ENCODE measurements around the gene SYCN.

The SYCN gene

DNA sequence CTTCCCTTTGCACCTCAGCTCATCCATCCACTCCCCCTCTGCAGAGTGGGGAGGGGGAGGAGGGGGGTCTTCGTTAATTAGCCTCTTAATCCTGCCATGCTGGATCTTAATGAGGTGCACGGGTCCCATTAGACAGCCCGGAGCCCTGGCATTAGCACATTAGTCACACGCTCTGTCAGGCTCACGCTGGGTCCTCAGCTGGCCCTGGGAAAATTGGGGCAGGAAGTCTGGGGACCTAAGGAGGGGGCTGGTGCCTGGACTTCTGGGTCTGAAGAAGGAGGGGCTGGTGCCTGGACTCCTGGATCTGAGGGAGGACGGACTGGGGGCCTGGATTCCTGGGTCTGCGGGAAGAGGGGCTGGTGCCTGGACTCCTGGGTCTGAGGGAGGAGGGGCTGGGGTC lies 7.7 kb downstream of the SYCN start:
- in situ Hi-C loops (cut with MboI; ENCODE audit: low sequenced_read_pairs) = no loop called here

DNA sequence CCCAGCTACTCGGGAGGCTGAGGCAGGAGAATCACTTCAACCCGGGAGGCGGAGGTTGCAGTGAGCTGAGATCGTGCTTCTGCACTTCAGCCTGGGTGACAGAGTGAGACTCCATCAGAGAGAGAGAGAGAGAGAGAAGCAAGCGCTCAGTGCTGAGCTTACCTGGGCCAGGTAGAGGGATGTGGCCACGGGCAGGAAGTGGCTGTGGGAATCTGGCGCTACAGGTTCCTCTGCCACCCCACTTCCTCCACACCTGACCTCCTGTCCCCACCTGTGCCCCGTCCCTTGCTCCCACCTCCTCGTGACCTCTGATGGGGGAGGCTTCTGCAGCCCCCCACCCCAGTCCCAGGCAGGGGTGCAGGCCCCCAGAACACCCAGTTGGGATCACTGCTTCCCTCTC lies 8.3 kb downstream of the SYCN start:
- in situ Hi-C loops (cut with MboI; ENCODE audit: low sequenced_read_pairs) = no loop called here

DNA sequence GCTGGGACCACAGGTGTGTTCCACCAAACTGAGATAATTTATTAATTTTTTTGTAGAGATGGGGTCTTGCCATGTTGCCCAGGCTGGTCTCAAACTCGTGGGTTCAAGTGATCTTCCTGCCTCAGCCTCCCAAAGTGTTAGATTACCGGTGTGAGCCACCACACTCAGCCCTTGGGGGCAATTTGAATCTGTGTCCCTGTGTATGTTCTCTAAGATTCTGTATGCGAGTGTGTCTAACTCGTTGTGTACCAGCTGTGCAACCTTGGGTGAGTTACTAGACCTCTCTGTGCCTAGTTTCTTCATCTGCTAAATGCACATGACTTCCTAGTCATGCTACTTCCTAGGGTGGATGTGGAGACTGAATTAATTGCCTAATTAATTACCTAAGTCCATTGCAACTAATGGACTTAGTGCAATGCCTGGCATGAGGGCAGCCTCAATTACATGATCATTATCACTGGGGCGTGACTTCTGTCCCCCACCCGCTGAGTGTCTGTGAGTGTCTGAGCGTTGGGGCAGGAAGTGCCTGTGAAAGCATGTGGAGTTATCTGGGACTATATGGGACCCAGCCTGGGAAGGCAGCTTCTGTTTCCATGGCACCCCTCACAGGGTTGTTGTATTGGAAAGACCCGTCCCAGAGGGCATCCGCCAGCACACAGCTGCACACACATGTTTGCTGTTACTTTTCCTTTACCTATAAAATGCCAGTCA lies 9.1 kb downstream of the SYCN start:
- in situ Hi-C loops (cut with MboI; ENCODE audit: low sequenced_read_pairs) = no loop called here

DNA sequence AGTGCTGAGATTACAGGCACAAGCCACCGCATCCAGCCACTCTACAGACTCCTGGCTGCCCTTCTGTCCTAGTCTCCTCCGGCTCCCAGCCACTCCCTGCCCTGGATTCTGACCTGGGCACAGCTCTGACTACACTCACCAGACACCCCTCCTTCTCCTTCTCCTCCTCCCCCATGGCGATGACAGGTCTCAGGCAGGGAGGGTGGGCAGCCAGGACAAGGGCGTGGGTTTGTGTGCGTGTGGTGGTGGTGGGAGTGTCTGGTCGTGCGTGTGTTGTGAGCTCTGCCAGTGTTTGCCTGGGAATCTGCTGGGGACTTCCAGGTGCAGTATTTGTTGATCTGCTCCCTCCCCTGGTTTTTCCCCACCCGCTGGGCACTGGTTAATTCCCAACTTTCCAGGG lies 10.3 kb downstream of the SYCN start:
- in situ Hi-C loops (cut with MboI; ENCODE audit: low sequenced_read_pairs) = no loop called here

DNA sequence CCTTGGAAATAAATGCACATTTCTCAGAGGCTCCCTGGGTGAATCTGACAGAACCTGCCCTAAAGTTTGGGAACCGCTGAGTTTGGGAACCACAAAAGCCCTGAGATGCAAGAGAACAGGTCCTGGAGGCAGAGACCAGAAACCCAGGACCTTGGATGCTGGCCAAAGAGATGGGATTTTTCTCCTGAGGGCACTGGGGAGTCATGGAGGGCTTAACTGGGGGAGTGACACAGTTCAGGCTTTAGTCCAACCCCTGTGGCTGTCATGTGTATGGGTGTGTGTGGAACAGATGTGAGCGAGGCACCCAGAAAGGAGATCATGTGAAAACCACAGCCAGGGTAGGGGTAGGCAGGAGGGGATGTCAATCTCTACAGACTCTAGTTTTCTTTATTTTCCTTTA lies 11.2 kb downstream of the SYCN start:
- in situ Hi-C loops (cut with MboI; ENCODE audit: low sequenced_read_pairs) = no loop called here

DNA sequence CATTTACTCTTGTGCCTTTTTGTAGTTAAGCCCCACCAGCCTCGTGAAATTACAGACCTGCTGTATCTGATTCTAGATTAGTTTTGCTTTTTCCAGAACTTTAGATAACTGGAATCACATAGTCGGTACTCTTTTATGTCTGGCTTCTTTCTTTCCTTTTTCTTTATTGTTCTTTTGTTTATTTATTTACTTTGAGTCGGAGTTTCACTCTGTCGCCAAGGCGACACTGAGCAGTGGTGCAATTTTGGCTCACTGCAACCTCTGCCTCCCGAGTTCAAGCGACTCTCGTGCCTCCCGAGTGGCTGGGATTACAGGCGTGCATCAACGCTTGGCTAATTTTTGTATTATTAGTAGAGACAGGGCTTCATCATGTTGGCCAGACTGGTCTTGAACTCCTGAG lies 13.3 kb downstream of the SYCN start:
- in situ Hi-C loops (cut with MboI; ENCODE audit: low sequenced_read_pairs) = no loop called here

DNA sequence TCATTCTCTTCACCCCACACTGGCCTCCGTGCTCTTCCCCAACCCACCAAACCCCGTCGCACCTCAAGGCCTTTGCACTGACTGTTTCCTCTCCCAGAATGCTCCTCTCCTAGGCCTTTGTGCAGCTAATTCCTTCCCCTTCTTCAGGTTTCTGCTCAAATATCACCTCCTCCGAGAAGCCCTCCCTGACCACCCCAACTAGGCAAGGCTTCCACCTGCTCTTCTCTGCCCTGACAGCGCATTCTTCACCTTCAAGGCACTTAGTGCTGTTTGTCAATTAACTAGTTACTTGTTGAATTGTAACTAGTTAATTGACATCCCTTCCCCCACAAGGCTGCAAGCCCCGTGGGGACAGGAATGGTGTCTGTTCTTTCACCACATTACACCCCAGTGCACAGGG lies 15.1 kb downstream of the SYCN start:
- in situ Hi-C loops (cut with MboI; ENCODE audit: low sequenced_read_pairs) = no loop called here

DNA sequence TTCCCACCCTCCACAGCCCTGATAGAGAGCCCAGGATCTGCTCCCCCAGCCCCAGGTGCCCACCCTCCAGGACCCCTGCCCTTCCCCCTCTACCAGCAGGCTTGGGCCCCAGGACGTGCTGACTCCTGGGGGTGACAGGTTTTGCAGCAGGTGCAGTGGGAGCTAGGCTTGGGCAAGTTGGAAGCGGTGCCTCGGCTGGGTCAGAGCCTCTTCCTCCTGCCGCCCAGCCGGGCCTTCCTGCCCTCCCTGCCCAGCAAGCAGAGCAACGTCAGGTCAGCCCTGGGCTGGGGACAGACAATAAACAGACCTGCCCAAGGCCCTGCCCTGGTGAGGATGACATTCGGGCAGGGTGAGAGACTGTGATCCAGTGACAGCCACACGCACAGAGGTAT lies 16.5 kb downstream of the SYCN start:
- in situ Hi-C loops (cut with MboI; ENCODE audit: low sequenced_read_pairs) = no loop called here

DNA sequence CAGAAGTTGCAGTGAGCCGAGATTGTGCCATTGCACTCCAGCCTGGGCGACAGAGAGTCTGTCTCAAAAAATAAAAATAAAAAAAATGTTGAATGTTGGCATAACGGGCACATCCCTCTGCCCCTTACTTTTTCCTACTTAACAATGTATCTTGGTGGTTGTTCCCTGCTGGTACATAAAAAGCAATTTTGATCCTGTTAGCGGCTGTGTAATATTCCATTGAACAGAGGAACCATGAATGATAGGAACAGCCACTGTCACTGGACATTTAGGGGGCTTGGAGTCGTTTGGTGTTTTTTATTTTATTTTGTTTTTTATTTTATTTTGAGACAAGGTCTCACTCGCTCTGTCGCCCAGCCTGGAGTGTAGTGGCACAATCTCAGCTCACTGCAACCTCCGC lies 17.7 kb downstream of the SYCN start:
- in situ Hi-C loops (cut with MboI; ENCODE audit: low sequenced_read_pairs) = no loop called here

DNA sequence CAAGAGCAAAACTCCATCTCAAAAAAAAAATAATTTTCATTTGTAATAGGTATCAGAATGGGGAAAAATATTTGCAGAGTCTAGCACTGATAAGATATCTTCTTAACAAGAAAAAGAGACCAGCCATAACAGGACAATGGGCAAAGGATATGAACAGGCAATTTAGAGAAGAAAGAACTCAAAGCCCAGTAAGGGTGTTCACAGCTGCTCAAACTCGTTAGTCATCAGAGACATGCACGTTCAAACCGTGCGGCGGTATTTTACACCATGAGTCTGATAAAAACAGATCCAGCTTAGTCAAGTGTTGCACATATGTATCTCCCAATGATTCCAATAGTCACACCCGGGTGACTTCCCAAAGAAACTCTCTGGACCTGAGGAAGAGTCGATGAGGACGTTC lies 21.0 kb downstream of the SYCN start:
- in situ Hi-C loops (cut with MboI; ENCODE audit: low sequenced_read_pairs) = no loop called here

DNA sequence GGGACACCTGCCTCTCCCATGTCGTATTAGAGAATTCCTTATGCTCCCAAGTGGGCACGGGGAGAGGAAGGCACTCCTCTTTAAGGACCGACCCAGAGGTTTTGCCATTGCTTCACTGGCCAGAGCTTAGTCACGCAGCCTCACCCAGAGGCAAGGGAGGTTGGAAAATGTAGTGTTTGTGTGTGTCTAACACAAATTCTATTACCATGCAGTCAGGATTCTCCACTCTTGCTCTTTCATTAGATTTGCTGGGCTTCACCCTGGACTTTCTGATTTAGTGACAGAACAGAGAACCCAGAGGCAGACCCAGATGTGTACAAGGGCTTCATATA lies 21.9 kb downstream of the SYCN start:
- in situ Hi-C loops (cut with MboI; ENCODE audit: low sequenced_read_pairs) = no loop called here

DNA sequence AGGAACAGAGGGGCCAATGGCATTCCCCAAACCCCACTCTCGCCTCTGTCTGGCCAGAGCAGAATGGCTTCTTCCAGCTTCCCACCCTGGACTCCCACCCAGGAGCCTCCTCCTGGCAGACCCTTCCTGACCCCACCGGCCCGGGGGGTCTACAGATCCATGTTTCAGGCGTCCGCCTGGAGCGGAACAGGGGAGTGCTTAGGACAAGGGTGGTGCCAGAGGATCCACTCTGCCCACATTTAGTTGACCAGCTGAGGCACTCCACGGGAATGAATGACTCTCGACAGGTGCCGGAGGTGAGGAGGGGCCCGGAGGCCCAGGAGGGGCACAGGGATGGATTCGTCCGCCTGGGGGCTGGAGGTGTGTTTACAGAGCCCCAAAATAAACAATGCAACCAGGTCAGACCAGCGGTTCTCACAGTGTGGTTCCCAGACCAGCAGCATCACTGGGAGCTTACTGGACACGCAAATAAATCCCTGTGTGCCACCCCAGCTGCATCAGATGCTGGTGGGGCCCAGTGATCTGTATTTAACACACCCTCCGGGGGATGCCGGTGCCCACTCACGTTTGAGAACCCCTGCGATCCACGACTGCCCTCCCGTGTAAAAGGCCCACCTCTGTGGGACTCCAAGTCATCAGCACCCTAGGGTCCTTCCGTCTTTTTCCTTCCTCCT lies 22.4 kb downstream of the SYCN start:
- in situ Hi-C loops (cut with MboI; ENCODE audit: low sequenced_read_pairs) = no loop called here

DNA sequence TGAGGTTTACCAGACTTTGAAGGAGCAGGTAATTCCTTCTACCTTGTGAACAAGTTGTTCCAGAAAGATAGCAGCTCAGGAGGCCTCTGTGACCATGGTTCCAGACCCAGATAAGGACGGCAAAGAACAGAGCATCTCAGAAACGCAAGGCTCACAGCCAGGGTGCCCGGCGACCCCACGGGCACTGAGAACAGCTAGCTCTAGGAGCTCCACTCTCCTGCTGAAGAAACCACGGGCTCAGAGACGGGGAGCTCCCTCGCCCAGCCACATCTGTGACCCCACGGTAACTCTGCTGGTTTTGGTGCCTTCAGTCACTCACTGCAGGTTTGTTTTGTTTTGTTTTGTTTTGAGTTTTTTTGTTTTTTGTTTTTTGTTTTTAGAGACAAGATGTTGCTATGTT lies 23.3 kb downstream of the SYCN start:
- in situ Hi-C loops (cut with MboI; ENCODE audit: low sequenced_read_pairs) = no loop called here

DNA sequence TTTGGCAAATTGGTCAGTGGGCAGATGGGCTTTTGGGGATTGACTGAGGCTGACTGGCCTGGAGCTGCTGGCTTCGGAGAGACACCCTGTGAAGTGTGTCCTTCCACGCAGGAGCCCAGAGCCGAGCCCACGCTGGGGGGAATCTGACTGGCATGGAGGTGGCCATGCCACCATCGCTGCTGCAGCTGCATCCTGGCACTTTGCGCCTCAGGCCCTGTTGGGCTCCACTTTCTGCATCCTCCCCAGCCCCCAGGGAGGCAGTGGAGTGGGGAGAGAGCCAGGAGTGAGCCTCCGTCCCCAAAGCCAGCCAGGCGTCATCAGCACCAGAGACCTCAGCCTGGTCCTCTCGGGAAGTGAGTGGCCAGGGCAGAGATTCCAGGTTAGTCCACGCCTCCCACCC lies 24.3 kb downstream of the SYCN start:
- in situ Hi-C loops (cut with MboI; ENCODE audit: low sequenced_read_pairs) = no loop called here

DNA sequence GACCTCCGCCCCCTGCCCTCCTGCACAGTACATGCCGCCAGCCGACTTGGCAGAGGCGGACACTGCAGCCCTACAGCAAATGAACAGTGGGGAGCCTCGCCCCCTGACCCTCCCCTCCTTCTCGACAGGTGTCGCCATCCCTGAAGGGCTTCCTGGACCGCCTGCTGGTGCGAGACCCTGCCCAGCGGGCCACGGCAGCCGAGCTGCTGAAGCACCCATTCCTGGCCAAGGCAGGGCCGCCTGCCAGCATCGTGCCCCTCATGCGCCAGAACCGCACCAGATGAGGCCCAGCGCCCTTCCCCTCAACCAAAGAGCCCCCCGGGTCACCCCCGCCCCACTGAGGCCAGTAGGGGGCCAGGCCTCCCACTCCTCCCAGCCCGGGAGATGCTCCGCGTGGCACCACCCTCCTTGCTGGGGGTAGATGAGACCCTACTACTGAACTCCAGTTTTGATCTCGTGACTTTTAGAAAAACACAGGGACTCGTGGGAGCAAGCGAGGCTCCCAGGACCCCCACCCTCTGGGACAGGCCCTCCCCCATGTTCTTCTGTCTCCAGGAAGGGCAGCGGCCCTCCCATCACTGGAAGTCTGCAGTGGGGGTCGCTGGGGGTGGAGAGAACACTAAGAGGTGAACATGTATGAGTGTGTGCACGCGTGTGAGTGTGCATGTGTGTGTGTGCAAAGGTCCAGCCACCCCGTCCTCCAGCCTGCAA lies 25.6 kb downstream of the SYCN start:
- in situ Hi-C loops (cut with MboI; ENCODE audit: low sequenced_read_pairs) = no loop called here

DNA sequence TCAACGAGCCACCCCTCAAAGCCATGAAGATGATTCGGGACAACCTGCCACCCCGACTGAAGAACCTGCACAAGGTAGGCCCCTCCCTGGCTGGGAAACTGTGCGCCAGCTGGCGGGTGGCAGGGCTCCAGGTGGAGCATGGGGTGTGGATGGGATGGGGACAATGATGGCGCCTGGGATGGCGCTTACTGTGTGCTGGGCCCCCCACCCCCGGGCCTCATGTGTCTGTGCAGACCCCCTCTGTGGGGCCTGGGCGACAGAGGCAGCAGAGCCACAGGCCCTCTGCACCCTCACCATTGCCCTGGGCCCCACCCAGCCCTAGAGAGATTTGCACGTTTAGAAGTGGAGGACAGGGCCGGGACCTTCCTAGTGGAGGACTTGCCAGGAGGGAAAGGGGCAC lies 26.3 kb downstream of the SYCN start:
- in situ Hi-C loops (cut with MboI; ENCODE audit: low sequenced_read_pairs) = no loop called here

DNA sequence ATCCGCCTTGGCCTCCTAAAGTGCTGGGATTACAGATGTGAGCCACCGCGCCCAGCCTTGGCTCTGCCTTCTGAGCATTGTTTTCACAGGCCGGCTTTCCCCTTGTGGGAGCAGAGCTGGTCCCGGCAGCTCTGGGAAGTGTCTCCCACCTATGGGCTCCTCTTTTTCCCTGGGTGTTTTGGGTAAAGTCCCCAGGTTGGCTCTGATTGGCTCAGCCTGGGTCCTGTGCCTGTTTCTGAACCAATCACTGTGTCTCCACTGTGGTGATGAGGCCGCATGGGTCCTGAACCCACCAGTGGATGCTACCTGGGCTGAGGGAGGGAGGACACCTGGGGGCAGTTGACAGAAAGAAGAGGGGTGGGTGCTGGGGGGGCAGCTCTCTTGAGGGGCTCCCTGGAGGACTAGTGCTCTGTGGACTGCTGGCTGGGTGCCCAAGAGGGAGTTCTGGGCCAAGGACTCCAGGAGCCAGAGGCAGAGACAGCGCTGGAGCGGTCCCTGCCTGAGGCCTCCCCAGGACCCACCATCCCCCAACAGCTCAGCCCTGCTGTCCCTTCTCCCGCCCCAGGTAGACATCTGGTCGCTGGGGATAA lies 26.9 kb downstream of the SYCN start:
- in situ Hi-C loops (cut with MboI; ENCODE audit: low sequenced_read_pairs) = no loop called here

DNA sequence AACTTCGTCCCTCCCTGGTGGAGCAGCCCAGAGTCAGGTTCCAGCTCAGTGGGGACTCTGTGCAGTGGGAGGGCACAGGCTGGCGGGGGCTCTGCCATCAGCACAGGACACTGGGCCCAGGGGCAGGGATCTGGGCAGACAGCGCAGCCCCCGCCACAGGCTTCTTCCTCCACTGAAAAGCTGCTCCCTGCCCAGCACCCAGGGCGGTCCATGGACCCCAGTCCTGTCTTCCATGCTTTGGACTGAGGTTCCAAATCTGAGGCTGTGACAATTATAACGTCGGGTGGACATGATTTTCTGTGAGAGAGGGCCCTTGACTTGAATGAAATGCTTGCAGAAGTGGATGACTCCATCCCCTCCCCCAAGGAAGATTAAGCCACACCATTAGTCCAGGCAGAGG lies 28.5 kb downstream of the SYCN start:
- in situ Hi-C loops (cut with MboI; ENCODE audit: low sequenced_read_pairs) = no loop called here

DNA sequence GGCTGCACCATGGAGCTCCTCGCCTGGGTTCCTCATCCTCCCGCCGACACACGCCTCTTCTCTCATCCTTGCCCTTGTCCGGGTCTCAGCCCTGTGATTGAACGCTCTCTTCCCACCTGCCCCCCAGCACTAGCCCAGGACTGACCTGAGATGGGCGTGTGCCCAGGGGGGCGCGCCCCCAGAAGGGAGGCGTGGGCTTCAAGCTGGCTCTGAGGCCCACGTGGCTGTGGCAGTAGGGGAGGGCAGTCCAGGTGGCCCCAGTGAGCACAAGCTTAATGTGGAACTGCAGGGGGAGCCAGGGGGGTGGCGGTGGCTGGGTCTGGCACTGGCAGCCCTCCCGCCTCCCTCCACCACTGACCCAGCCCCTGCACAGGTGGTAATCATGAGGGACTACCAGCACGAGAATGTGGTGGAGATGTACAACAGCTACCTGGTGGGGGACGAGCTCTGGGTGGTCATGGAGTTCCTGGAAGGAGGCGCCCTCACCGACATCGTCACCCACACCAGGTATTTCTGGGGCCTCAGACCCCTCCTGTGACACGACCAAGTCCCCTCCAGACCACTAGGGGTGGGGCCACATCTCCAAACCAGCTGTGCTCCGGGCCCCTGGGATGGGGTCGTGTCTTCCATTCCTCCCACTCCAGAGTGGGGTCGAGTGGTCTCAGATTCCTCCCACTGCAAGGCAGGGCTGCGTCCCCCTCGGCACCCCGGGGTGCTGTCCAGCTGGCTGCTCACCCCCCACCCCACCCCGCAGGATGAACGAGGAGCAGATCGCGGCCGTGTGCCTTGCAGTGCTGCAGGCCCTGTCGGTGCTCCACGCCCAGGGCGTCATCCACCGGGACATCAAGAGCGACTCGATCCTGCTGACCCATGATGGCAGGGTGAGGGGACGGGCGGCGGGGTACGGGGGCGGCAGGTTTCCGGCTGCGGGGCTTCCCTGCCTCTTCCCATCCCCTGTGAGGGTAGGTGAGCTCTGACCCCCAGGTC lies 29.2 kb downstream of the SYCN start:
- in situ Hi-C loops (cut with MboI; ENCODE audit: low sequenced_read_pairs) = no loop called here

DNA sequence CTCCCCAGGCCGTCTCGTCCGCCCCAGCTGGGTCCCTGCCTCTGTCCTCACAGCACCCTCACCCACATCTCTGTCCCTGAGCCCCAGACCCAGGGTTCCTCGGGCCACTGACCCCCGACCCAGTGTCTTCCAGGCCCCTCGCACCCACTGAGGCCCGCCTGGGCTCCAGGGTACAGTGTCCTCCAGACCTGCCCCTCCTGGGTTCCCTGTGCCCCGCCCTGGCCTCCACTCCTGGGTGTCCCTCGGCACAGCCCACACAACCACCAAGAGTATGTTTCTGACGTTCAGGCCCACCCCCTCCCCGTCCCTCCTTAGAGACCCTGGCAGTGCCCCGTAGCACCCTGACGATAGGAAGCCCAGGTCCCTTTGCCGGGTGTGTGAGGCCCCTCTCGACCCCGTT lies 29.9 kb downstream of the SYCN start:
- in situ Hi-C loops (cut with MboI; ENCODE audit: low sequenced_read_pairs) = no loop called here

DNA sequence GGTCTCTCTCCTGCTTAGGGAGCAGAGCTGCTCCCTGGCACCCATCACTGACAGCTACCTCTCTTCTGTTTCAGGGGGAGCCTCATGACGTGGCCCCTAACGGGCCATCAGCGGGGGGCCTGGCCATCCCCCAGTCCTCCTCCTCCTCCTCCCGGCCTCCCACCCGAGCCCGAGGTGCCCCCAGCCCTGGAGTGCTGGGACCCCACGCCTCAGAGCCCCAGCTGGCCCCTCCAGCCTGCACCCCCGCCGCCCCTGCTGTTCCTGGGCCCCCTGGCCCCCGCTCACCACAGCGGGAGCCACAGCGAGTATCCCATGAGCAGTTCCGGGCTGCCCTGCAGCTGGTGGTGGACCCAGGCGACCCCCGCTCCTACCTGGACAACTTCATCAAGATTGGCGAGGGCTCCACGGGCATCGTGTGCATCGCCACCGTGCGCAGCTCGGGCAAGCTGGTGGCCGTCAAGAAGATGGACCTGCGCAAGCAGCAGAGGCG lies 30.5 kb downstream of the SYCN start:
- in situ Hi-C loops (cut with MboI; ENCODE audit: low sequenced_read_pairs) = no loop called here

All from HL-60/S4 treated with phorbol 12-myristate 13-acetate at 8.2 ng/mL for 4 days and 3 days (cell line).